ENCODE measurements around the gene NCK2. TPM values are rescaled to one million over a fixed set of nuclear protein-coding genes. Genes with fewer than 3 reads are reported as not detected.

The NCK2 gene
- total RNA-seq, 2 donors from 2014 or later: 41.0 to 50.0 TPM

GRCh38 chr2:105808423-105809096 lies 63.8 kb downstream of the NCK2 start:
- Histone ChIP-seq H3K36me3 (no peaks in the 10 kb centered on the region), H3K27me3 (replicated peaks; ENCODE audit: insufficient read depth) (no peaks in the 10 kb centered on the region), H3K4me3 (no peak overlapping the region), H3K4me1 (ENCODE audit: control insufficient read depth in 1 of 2, low read depth in 2 of 2) (peaks cover 18 to 35% of the 10 kb centered on the region in 2 donors), H3K27ac (no peak overlapping the region), H3K9me3 (no peaks in the 10 kb centered on the region)
- DNase-seq (ENCODE audit: low spot score): no peak
- ATAC-seq (ENCODE audit: insufficient number of reproducible peaks, low FRiP score, low read depth): no peak
- no peak for TF ChIP-seq CTCF (IDR thresholded peaks at IDR 0.05)

DNA sequence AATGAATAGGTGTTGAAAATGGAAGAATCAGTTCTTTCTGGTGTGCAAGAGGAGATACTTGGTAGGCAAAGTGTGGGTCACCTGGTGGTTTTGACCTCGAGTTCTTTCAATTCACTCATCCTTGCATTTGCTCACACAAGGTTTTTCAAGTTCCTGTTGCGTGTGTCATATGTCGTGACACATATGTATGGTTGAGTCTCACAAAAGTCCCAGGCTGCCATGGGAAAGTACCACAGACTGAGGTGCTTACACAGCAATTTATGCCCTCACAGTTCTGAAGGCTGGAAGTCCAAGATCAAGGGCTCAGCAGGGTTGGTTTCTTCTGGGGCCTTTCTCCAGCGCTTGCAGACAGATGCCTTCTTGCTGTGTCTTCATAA lies 64.4 kb downstream of the NCK2 start:
- Histone ChIP-seq H3K9me3 (no peaks in the 10 kb centered on the region), H3K4me3 (no peak overlapping the region), H3K36me3 (no peaks in the 10 kb centered on the region), H3K27ac (no peak overlapping the region), H3K27me3 (replicated peaks; ENCODE audit: insufficient read depth) (no peaks in the 10 kb centered on the region), H3K4me1 (ENCODE audit: control insufficient read depth in 1 of 2, low read depth in 2 of 2) (peaks cover 16 to 41% of the 10 kb centered on the region in 2 donors)
- DNase-seq (ENCODE audit: low spot score) (no peak), ATAC-seq (ENCODE audit: insufficient number of reproducible peaks, low FRiP score, low read depth) (no peak)
- no peak for TF ChIP-seq CTCF (IDR thresholded peaks at IDR 0.05)

GRCh38 chr2:105809723-105810122 lies 65.0 kb downstream of the NCK2 start:
- no peak for TF ChIP-seq CTCF (IDR thresholded peaks at IDR 0.05)
- H3K27ac ChIP-seq: no peak overlapping the region
- H3K4me1 ChIP-seq (ENCODE audit: control insufficient read depth in 1 of 2, low read depth in 2 of 2): peaks cover 16 to 47% of the 10 kb centered on the region in 2 donors
- no peak for DNase-seq (ENCODE audit: low spot score)
- ATAC-seq (ENCODE audit: insufficient number of reproducible peaks, low FRiP score, low read depth): no peak
- H3K27me3 ChIP-seq (replicated peaks; ENCODE audit: insufficient read depth): no peaks in the 10 kb centered on the region
- H3K36me3 ChIP-seq: no peaks in the 10 kb centered on the region
- H3K9me3 ChIP-seq: no peaks in the 10 kb centered on the region
- no peak overlapping the region for H3K4me3 ChIP-seq

DNA sequence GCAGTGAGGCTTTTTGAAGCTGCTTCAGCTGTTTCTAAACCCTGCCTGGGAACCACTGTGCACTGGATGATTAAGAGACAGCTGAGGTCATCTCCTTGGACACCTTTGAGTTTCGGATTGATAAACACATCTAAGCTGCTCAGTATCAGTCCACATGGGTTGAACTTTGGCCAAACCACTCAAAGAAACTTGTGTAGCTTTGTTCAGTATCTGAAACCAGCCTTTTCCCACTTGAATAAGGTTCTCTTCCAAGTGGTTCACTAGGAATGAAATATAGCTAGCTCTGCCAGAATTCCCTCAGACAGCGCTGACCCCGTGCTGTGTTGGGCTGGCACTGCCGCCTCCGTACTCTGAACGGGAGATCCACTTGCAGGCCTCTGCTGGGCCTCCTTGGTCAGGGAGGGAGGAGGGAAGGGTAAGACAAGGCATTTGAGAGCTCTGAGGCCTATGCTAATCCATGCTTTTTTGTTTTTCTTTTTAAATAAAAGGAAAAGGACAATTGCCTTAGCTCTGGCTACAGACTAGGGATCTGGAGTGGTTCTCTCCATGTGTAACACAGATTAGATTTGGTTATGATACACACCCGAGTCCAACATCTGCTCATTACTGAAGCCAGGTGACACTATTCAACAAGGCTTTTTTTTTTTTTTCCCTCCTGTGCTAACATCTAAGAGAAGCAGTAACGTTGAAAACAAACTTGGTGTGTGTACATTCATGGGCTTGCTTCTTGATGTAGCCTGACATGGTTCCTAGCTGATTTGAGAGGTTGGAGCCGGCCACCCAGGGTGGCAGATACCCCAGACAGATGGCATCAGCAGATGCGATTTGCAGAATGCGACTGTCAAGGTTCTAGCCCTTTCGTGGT lies 67.7 kb downstream of the NCK2 start:
- Histone ChIP-seq H3K4me1 (ENCODE audit: control insufficient read depth in 1 of 2, low read depth in 2 of 2) (peaks cover 16 to 53% of the 10 kb centered on the region in 2 donors), H3K36me3 (no peaks in the 10 kb centered on the region), H3K9me3 (no peaks in the 10 kb centered on the region), H3K4me3 (peak overlapping the region; percentile 2), H3K27ac (peak overlapping the region; percentile 31 to 38), H3K27me3 (replicated peaks; ENCODE audit: insufficient read depth) (no peaks in the 10 kb centered on the region)
- ATAC-seq (ENCODE audit: insufficient number of reproducible peaks, low FRiP score, low read depth) (peak; percentile 62), DNase-seq (ENCODE audit: low spot score) (no peak)
- no peak for TF ChIP-seq CTCF (IDR thresholded peaks at IDR 0.05)

DNA sequence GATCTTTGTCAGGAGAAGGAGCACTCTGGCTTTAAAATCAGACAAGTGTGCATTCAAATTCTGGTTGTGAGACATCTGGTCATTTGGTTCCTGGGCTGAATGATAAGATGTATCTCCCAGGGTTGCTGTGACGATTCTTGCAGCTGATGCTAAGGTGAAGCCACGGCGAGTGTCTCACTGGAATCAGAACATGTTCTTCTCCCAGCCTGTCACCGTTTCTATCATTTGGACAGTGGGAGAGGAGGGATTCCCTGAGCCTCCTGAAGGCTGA lies 68.3 kb downstream of the NCK2 start:
- Histone ChIP-seq H3K4me1 (ENCODE audit: control insufficient read depth in 1 of 2, low read depth in 2 of 2) (peaks cover 16 to 53% of the 10 kb centered on the region in 2 donors), H3K27ac (peak overlapping the region in 1 of 2 donors; percentile 38), H3K36me3 (no peaks in the 10 kb centered on the region), H3K27me3 (replicated peaks; ENCODE audit: insufficient read depth) (no peaks in the 10 kb centered on the region), H3K4me3 (no peak overlapping the region), H3K9me3 (no peaks in the 10 kb centered on the region)
- ATAC-seq (ENCODE audit: insufficient number of reproducible peaks, low FRiP score, low read depth): no peak
- TF ChIP-seq CTCF (IDR thresholded peaks at IDR 0.05): no peak
- no peak for DNase-seq (ENCODE audit: low spot score)
